ENCODE measurements around the gene PNKP. TPM values are rescaled to one million over a fixed set of nuclear protein-coding genes. Genes with fewer than 3 reads are reported as not detected.

Gene PNKP
- total and polyA plus RNA-seq, 2 experiments from 2014 or later = 74.5 to 98.4 TPM

DNA sequence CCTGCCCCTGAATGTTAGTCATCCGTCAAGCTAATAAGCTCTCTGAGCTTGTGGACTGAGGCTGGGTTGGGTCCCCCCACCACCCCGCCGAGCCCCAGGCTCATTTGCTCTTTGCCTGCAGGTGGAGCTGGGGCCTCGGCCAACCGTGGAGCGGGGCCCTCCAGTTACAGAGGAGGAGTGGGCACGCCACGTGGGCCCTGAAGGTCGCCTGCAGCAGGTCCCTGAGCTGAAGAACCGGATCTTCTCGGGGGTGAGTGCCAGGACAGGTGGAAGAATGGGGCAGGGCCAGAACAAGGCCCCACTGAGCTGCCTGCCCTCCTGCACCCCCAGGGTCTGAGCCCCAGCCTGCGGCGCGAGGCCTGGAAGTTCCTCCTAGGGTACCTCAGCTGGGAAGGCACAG lies 15.3 kb upstream of the PNKP start:
- no peak overlapping the region for H3K27ac ChIP-seq
- H3K9me3 ChIP-seq (ENCODE audit: low read depth) = no peaks in the 10 kb centered on the region
- no peak for DNase-seq (ENCODE audit: low read depth in 1 of 2, low spot score in 1 of 2)
- TF ChIP-seq, protein P1, sequence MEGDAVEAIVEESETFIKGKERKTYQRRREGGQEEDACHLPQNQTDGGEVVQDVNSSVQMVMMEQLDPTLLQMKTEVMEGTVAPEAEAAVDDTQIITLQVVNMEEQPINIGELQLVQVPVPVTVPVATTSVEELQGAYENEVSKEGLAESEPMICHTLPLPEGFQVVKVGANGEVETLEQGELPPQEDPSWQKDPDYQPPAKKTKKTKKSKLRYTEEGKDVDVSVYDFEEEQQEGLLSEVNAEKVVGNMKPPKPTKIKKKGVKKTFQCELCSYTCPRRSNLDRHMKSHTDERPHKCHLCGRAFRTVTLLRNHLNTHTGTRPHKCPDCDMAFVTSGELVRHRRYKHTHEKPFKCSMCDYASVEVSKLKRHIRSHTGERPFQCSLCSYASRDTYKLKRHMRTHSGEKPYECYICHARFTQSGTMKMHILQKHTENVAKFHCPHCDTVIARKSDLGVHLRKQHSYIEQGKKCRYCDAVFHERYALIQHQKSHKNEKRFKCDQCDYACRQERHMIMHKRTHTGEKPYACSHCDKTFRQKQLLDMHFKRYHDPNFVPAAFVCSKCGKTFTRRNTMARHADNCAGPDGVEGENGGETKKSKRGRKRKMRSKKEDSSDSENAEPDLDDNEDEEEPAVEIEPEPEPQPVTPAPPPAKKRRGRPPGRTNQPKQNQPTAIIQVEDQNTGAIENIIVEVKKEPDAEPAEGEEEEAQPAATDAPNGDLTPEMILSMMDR (IDR thresholded peaks at IDR 0.05; ENCODE audit: low read depth, low read length) = no peak
- H3K27me3 ChIP-seq = no peaks in the 10 kb centered on the region
- no peak overlapping the region for H3K4me3 ChIP-seq
- H3K36me3 ChIP-seq = peaks cover 37% of the 10 kb centered on the region
- H3K4me1 ChIP-seq (ENCODE audit: low read depth) = no peaks in the 10 kb centered on the region

DNA sequence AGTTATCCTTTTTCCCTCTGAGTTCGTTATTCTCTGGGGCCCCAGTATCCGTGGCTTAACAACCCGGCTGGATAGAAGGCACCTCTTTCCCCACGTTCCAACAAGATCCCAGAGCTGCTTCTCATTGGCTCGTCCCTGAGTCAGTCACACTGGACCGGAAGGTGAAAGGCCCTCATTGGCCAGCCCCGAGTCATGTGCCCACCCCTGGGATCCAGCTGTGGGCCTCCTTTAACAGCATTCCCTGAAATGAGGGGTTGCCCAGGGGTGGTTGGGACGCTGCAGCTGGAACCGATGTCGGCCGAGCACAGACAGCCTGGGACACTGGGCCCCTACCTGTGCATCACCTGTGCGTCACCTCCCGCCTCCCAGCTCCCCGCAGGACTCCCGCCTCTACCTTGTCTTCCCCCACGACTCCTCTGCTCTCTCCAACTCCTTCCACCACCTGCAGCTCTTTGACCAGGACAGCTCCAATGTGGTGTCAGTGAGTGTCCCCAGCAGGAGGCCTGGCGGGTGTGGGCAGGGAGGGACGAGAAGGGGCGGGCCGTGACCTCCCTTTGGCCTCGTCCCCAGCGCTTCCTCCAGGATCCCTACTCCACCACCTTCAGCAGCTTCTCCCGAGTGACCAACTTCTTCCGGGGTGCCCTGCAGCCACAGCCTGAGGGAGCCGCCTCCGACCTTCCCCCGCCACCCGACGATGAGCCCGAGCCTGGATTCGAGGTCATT lies 14.5 kb upstream of the PNKP start:
- TF ChIP-seq, protein P1 (IDR thresholded peaks at IDR 0.05; ENCODE audit: low read depth, low read length) = no peak
- Histone ChIP-seq H3K9me3 (ENCODE audit: low read depth) (no peaks in the 10 kb centered on the region), H3K4me1 (ENCODE audit: low read depth) (no peaks in the 10 kb centered on the region), H3K36me3 (peaks cover 37% of the 10 kb centered on the region), H3K27ac (no peak overlapping the region), H3K27me3 (no peaks in the 10 kb centered on the region), H3K4me3 (no peak overlapping the region)
- no peak for DNase-seq (ENCODE audit: low read depth in 1 of 2, low spot score in 1 of 2)

DNA sequence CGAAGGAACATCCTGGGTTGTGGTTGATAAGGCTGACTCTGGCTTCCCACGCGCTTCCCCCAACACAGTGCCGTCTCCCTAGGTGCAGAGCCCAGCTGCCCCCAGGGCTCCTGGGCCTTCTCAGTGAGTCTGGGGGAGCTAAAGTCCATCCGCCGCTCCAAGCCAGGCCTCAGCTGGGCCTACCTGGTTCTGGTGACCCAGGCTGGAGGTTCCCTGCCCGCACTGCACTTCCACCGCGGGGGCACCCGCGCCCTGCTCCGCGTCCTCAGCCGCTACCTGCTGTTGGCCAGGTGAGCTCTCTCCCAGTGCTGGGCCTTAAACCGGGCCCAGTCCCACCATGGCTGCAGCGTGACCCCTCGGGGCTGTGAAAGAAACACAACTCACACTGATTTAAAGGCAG lies 13.8 kb upstream of the PNKP start:
- DNase-seq (ENCODE audit: low read depth in 1 of 2, low spot score in 1 of 2) = no peak
- peaks cover 37% of the 10 kb centered on the region for H3K36me3 ChIP-seq
- H3K9me3 ChIP-seq (ENCODE audit: low read depth) = no peaks in the 10 kb centered on the region
- no peaks in the 10 kb centered on the region for H3K27me3 ChIP-seq
- no peak overlapping the region for H3K4me3 ChIP-seq
- H3K4me1 ChIP-seq (ENCODE audit: low read depth) = no peaks in the 10 kb centered on the region
- TF ChIP-seq, protein P1 (IDR thresholded peaks at IDR 0.05; ENCODE audit: low read depth, low read length) = no peak
- H3K27ac ChIP-seq = no peak overlapping the region

DNA sequence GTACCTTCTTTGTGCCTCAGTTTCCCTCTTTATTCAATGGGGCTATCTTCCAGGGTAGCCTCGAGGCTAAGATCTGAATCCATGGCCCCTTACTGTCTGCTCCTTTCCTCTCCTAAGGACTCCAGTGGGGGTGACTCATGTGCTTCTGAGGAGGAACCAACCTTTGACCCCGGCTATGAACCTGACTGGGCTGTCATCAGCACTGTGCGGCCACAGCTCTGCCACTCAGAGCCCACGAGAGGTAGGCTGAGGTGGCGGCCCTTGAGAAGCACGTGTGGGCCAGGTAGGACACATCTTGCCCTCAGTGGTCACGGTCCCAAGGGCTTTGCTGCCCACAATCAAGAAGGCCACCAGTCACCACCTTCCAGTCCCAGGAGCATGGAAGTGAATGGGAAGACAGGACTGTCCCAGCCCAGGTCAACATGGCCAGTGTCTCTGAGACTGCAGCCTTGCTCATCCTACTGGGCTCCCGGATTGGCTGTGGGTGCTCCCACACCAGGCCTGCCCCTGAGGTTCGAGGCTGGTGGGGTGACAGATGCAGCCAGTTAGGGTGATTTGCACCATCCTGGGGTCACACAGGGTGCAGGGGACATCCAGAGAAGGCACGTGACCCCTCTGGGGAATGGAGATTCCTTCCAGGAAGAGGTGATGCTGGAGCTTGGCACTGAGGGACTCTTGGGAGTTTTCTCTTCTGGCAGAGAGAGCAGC lies 12.9 kb upstream of the PNKP start:
- no peaks in the 10 kb centered on the region for H3K9me3 ChIP-seq (ENCODE audit: low read depth)
- no peaks in the 10 kb centered on the region for H3K4me1 ChIP-seq (ENCODE audit: low read depth)
- no peak overlapping the region for H3K4me3 ChIP-seq
- TF ChIP-seq, protein P1 (IDR thresholded peaks at IDR 0.05; ENCODE audit: low read depth, low read length) = no peak
- H3K36me3 ChIP-seq = peaks cover 37% of the 10 kb centered on the region
- DNase-seq (ENCODE audit: low read depth in 1 of 2, low spot score in 1 of 2) = no peak
- H3K27me3 ChIP-seq = no peaks in the 10 kb centered on the region
- H3K27ac ChIP-seq = no peak overlapping the region

DNA sequence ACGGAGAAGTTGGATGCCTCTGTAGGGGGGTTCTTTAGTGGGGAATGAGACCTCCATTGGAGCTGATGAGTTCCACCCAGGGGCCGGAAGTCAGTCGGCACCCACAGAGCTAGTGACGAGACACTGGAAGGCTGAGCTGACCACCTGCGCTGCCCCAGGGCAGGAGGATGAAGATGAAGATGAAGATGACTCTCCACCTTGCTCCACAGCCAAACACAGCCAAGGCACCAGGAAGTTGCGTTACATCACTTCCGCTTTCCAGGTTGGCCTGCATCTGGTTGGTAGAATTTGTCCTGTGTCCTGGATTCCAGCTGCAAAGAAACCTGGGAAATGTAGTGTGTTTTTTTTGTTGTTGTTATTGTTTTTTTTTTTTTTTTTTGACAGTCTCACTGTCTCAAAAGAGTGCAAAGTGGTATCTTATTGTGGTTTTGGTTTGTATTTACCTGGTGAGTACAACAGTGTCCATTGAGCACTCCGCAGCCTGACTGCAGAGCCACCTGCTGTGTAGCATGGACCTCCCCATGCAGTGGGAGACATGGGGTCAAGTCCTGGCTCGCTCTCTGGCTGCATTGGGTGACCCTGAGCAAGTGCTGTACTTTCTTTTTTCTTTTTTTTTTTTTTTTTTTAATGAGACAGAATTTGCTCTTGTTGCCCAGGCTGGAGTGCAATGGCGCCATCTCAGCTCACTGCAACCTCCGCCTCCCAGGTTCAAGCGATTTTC lies 12.0 kb upstream of the PNKP start:
- peaks cover 32% of the 10 kb centered on the region for H3K36me3 ChIP-seq
- DNase-seq (ENCODE audit: low read depth in 1 of 2, low spot score in 1 of 2) = no peak
- H3K27me3 ChIP-seq = no peaks in the 10 kb centered on the region
- H3K27ac ChIP-seq = no peak overlapping the region
- no peaks in the 10 kb centered on the region for H3K9me3 ChIP-seq (ENCODE audit: low read depth)
- TF ChIP-seq, protein P1 (IDR thresholded peaks at IDR 0.05; ENCODE audit: low read depth, low read length) = no peak
- no peak overlapping the region for H3K4me3 ChIP-seq
- no peaks in the 10 kb centered on the region for H3K4me1 ChIP-seq (ENCODE audit: low read depth)
